Gastroesophageal sphincter (tissue), 4 donors: Measurements from ENCODE around the gene KCNMB2. TPM values are rescaled to one million over a fixed set of nuclear protein-coding genes. Genes with fewer than 3 reads are reported as not detected.

Experiments
- ATAC-seq: fragments of 150-250 bp; one replicate; pipeline ENCODE4 v1.9.1; 2016; ENCODE audit warnings: mild to moderate bottlenecking, moderate library complexity
- H3K27ac ChIP-seq, 4 donors: fragments of 200-600 bp; sonication (generic) in 3 of 4; 1 replicate in 3 of 4; 2 replicates in 1 of 4; pipeline ENCODE4 v1.5.1; 2016 to 2019
- H3K27me3 ChIP-seq: fragments of 200-600 bp; sonication (generic); one replicate; pipeline ENCODE4 v1.5.1; 2019
- H3K36me3 ChIP-seq, 2 donors: fragments of 200-600 bp; sonication (generic); one replicate each; pipeline ENCODE4 v1.5.1; 2019; ENCODE audit warnings: control low read depth in 1 of 2
- H3K4me1 ChIP-seq, 3 donors: fragments of 200-600 bp; sonication (generic); 1 replicate in 2 of 3; 2 replicates in 1 of 3; pipeline ENCODE4 v1.5.1; 2016 to 2019; ENCODE audit warnings: control low read depth in 2 of 3
- H3K4me3 ChIP-seq, 2 donors: fragments of 200-600 bp; sonication (generic); one replicate each; pipeline ENCODE4 v1.5.1; 2019; ENCODE audit warnings: mild to moderate bottlenecking in 1 of 2, moderate library complexity in 1 of 2
- H3K9me3 ChIP-seq, 3 donors: fragments of 200-600 bp; sonication (generic); one replicate each; pipeline ENCODE4 v1.5.1; 2017 to 2019; ENCODE audit warnings: control low read depth in 2 of 3
- EP300 ChIP-seq: sonication (generic); formaldehyde crosslinking; IDR thresholded peaks from one replicate; pipeline ENCODE4 v1.6.1; 2017; ENCODE audit warnings: antibody characterized with exemption, mild to moderate bottlenecking
- POLR2A ChIP-seq, 2 donors: fragments of 450-650 bp; IDR thresholded peaks; one replicate each; pipeline ENCODE4 v1.6.1; 2017; ENCODE audit warnings: antibody characterized with exemption in 2 of 2, mild to moderate bottlenecking in 2 of 2, moderate library complexity in 1 of 2
- POLR2AphosphoS5 ChIP-seq: sonication (generic); formaldehyde crosslinking; IDR thresholded peaks from one replicate; pipeline ENCODE4 v1.6.1; 2017; ENCODE audit warnings: antibody characterized with exemption
- WGBS, 2 donors: methylation state at CpG; one replicate each; pipeline ENCODE4 v1.1.5; 2018; ENCODE audit warnings: low coverage in 1 of 2; 5-methylcytosine and 5-hydroxymethylcytosine counted together
- total RNA-seq, 4 donors: library from RNA; depleted of rRNA; stranded (reverse); fragments of >200 nt; gene quantifications; one replicate each; pipeline ENCODE4 v1.1.0, GENCODE V29; 2016
- TF ChIP-seq, protein P1 (sequence below), 4 experiments: fragments of 200-600 bp in 2 of 4; fragments of 450-650 bp in 2 of 4; sonication (generic) in 1 of 4; IDR thresholded peaks; one replicate each; pipeline ENCODE4 v1.5.1; 2017 to 2019; ENCODE audit warnings: antibody characterized with exemption in 4 of 4, mild to moderate bottlenecking in 2 of 4, moderate library complexity in 2 of 4

Gene KCNMB2
- total RNA-seq, 4 donors from 2014 or later, result 1.3 TPM; not detected in 3

GRCh38 chr3:178634975-178635374 lies 98.7 kb downstream of the KCNMB2 start:
- 0% methylated on average over 1 of the region's 1 CpG; no CpG with 5 or more reads in 1 of the 2 donors for WGBS, 2 donors
- no peaks in the 10 kb centered on the region for H3K36me3 ChIP-seq
- no peak for ATAC-seq
- no peaks in the 10 kb centered on the region for H3K9me3 ChIP-seq
- TF ChIP-seq POLR2AphosphoS5 (no peak), POLR2A (IDR thresholded peaks at IDR 0.05) (no peak), EP300 (no peak)
- TF ChIP-seq, protein P1, sequence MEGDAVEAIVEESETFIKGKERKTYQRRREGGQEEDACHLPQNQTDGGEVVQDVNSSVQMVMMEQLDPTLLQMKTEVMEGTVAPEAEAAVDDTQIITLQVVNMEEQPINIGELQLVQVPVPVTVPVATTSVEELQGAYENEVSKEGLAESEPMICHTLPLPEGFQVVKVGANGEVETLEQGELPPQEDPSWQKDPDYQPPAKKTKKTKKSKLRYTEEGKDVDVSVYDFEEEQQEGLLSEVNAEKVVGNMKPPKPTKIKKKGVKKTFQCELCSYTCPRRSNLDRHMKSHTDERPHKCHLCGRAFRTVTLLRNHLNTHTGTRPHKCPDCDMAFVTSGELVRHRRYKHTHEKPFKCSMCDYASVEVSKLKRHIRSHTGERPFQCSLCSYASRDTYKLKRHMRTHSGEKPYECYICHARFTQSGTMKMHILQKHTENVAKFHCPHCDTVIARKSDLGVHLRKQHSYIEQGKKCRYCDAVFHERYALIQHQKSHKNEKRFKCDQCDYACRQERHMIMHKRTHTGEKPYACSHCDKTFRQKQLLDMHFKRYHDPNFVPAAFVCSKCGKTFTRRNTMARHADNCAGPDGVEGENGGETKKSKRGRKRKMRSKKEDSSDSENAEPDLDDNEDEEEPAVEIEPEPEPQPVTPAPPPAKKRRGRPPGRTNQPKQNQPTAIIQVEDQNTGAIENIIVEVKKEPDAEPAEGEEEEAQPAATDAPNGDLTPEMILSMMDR (IDR thresholded peaks at IDR 0.05), result no peak
- H3K27me3 ChIP-seq, result no peaks in the 10 kb centered on the region
- no peaks in the 10 kb centered on the region for H3K4me1 ChIP-seq
- H3K4me3 ChIP-seq, result no peak overlapping the region
- H3K27ac ChIP-seq, result no peak overlapping the region

GRCh38 chr3:178637802-178638201 lies 101.6 kb downstream of the KCNMB2 start:
- TF ChIP-seq POLR2A (IDR thresholded peaks at IDR 0.05) (no peak), EP300 (no peak), POLR2AphosphoS5 (no peak)
- TF ChIP-seq, protein P1 (IDR thresholded peaks at IDR 0.05), result no peak
- H3K27me3 ChIP-seq, result no peaks in the 10 kb centered on the region
- no peak overlapping the region for H3K27ac ChIP-seq
- WGBS, 2 donors, result 85 to 98% methylated on average over 3 of the region's 3 CpGs
- no peaks in the 10 kb centered on the region for H3K36me3 ChIP-seq
- no peaks in the 10 kb centered on the region for H3K9me3 ChIP-seq
- no peak for ATAC-seq
- H3K4me1 ChIP-seq, result no peaks in the 10 kb centered on the region
- H3K4me3 ChIP-seq, result no peak overlapping the region

- Histone ChIP-seq H3K4me3 (no peak overlapping the region), H3K27me3 (no peaks in the 10 kb centered on the region), H3K4me1 (peaks cover 0 to 14% (median 0%) of the 10 kb centered on the region in 3 donors), H3K36me3 (no peaks in the 10 kb centered on the region), H3K9me3 (no peaks in the 10 kb centered on the region), H3K27ac (no peak overlapping the region)
- ATAC-seq, result no peak
- WGBS, 2 donors, result 100% methylated on average over 1 of the region's 3 CpGs; no CpG with 5 or more reads in 1 of the 2 donors
- no peak for TF ChIP-seq EP300
- TF ChIP-seq, protein P1 (IDR thresholded peaks at IDR 0.05), result no peak
Measured at GRCh38 chr3:178645503-178645902, 109.3 kb downstream of the KCNMB2 start.

GRCh38 chr3:178646186-178646862 lies 110.1 kb downstream of the KCNMB2 start:
- Histone ChIP-seq H3K9me3 (peaks cover 0 to 4% (median 0%) of the 10 kb centered on the region in 3 donors), H3K4me3 (no peak overlapping the region), H3K36me3 (no peaks in the 10 kb centered on the region), H3K27me3 (no peaks in the 10 kb centered on the region), H3K4me1 (peaks cover 0 to 14% (median 0%) of the 10 kb centered on the region in 3 donors), H3K27ac (no peak overlapping the region)
- ATAC-seq, result no peak
- TF ChIP-seq, protein P1 (IDR thresholded peaks at IDR 0.05), result no peak
- WGBS, 2 donors, result 43 to 56% methylated on average over 4 of the region's 4 CpGs

GRCh38 chr3:178655488-178655887 lies 119.3 kb downstream of the KCNMB2 start:
- Histone ChIP-seq H3K27ac (no peak overlapping the region), H3K36me3 (no peaks in the 10 kb centered on the region), H3K9me3 (peaks cover 0 to 7% (median 0%) of the 10 kb centered on the region in 3 donors), H3K4me1 (no peaks in the 10 kb centered on the region), H3K4me3 (no peak overlapping the region), H3K27me3 (no peaks in the 10 kb centered on the region)
- WGBS, 2 donors, result 87 to 89% methylated on average over 4 of the region's 4 CpGs
- no peak for ATAC-seq
- TF ChIP-seq, protein P1 (IDR thresholded peaks at IDR 0.05), result no peak
- TF ChIP-seq POLR2A (IDR thresholded peaks at IDR 0.05), result no peak
- no peak for TF ChIP-seq EP300
- TF ChIP-seq POLR2AphosphoS5, result no peak
